BLaER1 treated with 17β-estradiol and CSF1 and Interleukin-3, amounts not matched to agents 10 nM and 100 nM (cell line): ENCODE results near the gene TUBB.

Experiments
- H3K27ac ChIP-seq, 11 experiments: shearing (Covaris generic); formaldehyde crosslinking; 2 replicates each; pipeline ENCODE4 v1.8.1; 2022
- H3K27me3 ChIP-seq, 11 experiments: shearing (Covaris generic); formaldehyde crosslinking; 2 replicates each; pipeline ENCODE4 v1.8.1; 2022
- H3K36me3 ChIP-seq, 11 experiments: shearing (Covaris generic); formaldehyde crosslinking; 2 replicates each; pipeline ENCODE4 v1.8.1; 2022
- H3K4me1 ChIP-seq, 10 experiments: shearing (Covaris generic); formaldehyde crosslinking; 2 replicates each; pipeline ENCODE4 v1.8.1; 2022
- H3K4me2 ChIP-seq, 11 experiments: shearing (Covaris generic); formaldehyde crosslinking; 2 replicates each; pipeline ENCODE4 v1.8.1; 2022
- H3K4me3 ChIP-seq, 10 experiments: shearing (Covaris generic); formaldehyde crosslinking; 2 replicates each; pipeline ENCODE4 v1.8.1; 2022
- H3K9ac ChIP-seq, 11 experiments: shearing (Covaris generic); formaldehyde crosslinking; 2 replicates each; pipeline ENCODE4 v1.8.1; 2022
- H3K9me3 ChIP-seq, 11 experiments: shearing (Covaris generic); formaldehyde crosslinking; replicated peaks in 1 of 11; 2 replicates each; pipeline ENCODE4 v1.8.1; 2022
- H4K20me1 ChIP-seq, 11 experiments: shearing (Covaris generic); formaldehyde crosslinking; 2 replicates each; pipeline ENCODE4 v1.8.1; 2022
- Cebpa-rat ChIP-seq, 11 experiments: shearing (Covaris generic); IDR thresholded peaks; 2 replicates each; pipeline ENCODE4 v1.8.1; 2022

Gene TUBB

DNA sequence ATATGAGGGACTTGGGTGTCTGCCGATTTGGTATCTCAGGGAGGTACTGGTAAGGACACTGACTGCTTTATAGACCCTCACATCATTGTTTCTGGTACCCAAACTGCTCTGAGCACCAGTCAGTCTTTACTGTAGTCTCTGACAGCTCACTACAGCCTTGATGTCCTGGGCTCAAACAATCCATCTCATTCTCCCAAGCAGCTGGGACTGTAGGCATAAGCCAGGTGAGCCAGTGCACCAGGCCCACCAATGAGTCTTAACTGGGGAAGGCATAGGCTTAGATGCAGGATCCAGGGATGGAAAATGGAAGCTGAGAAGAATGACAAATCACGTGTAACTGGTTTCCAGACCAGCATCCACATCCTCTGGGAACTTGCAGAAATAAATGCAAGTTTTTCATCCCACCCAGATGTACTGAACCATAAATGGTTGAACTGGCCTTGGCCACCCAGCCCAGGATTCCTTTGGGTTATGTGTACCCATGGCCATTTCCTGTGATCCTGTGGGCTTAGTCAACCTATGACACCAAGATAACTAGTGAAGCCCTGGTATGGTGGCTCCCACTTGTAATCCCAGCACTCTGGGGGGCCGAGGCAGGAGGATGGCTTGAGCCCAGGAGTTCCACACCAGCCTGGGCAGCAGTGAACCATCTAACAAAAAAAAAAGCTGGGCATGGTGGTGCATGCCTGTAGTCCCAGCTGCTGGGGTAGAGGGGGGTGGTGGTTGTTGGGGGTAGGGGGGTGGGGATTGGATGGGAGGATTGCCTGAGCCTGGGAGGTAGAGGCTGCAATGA, 5.8 kb downstream of the TUBB start:
- peaks cover 87 to 94% (median 93%) of the 10 kb centered on the region in 11 experiments for H3K36me3 ChIP-seq
- no peaks in the 10 kb centered on the region; a peak in 1 of 22 replicates for H3K9me3 ChIP-seq
- H3K4me1 ChIP-seq = peaks cover 41 to 78% (median 49%) of the 10 kb centered on the region in 10 experiments
- no peak for TF ChIP-seq Cebpa-rat (IDR thresholded peaks at IDR 0.05)
- H3K9ac ChIP-seq = peak overlapping the region in 5 of 11 experiments; percentile 4 to 100 (median 86); a peak in 7 of 22 replicates
- H3K27ac ChIP-seq = peak overlapping the region in 1 of 11 experiments; percentile 42; a peak in 1 of 22 replicates
- H3K27me3 ChIP-seq = no peaks in the 10 kb centered on the region
- H4K20me1 ChIP-seq = peaks cover 86 to 96% (median 94%) of the 10 kb centered on the region in 11 experiments
- H3K4me3 ChIP-seq = peak overlapping the region in 2 of 10 experiments; percentile 2 to 89; a peak in 2 of 20 replicates
- H3K4me2 ChIP-seq = peak overlapping the region; percentile 76 to 96 (median 90); a peak in 20 of 22 replicates

DNA sequence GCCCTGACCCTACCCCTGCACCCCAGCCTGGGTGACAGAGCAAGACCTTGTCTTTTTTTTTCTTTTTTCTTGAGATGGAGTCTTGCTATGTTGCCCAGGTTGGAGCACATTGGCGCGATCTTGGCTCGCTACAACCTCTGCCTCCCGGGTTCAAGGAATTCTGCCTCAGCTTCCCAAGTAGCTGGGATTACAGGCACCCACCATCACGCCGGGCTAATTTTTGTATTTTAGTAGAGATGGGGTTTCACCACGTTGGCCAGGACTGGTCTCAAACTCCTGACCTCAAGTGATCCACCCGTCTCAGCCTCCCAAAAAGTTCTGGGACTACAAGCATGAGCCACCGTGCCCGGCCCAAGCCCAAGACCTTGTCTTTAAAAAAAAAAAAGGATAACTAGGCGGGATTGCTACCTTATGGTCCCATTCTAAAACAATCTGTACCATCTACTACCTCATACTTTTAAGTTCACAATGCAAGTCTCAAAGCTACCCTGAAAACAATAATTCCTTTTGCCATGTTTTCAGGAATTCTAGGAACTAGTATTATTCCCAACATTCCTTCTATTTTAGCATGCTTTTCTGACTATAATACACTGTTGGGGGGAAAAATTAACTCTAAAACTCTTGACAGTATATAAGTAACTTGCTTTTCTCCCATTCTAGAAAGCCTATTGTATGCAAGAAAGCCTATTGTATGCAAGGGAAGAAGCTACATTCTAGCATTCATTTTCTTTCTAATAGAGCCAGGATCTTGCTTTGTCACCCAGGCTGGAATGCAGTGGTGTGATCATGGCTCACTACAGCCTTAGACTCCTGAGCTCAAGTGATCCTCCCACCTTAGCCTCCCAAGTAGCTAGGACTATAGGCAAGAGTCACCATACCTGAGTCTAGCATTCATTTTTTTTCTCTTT, 6.6 kb downstream of the TUBB start:
- 0 out of 22 replicates have a peak overlapping the region, but pooled peaks of 1 of the 11 experiments have one; percentile 34 for H3K4me2 ChIP-seq
- H3K4me3 ChIP-seq = no peak overlapping the region
- H3K9ac ChIP-seq = peak overlapping the region in 5 of 11 experiments; percentile 2 to 51 (median 28); a peak in 4 of 22 replicates
- peaks cover 93 to 99% (median 98%) of the 10 kb centered on the region in 11 experiments for H3K36me3 ChIP-seq
- no peak for TF ChIP-seq Cebpa-rat (IDR thresholded peaks at IDR 0.05)
- H4K20me1 ChIP-seq = peaks cover 86 to 100% (median 99%) of the 10 kb centered on the region in 11 experiments
- H3K9me3 ChIP-seq = no peaks in the 10 kb centered on the region; a peak in 1 of 22 replicates
- peaks cover 49 to 86% (median 58%) of the 10 kb centered on the region in 10 experiments for H3K4me1 ChIP-seq
- no peaks in the 10 kb centered on the region for H3K27me3 ChIP-seq
- peak overlapping the region in 1 of 11 experiments; percentile 6; a peak in 1 of 22 replicates for H3K27ac ChIP-seq

GRCh38 chr6:30727920-30728553, 7.9 kb downstream of the TUBB start:
- Histone ChIP-seq H3K9me3 (no peaks in the 10 kb centered on the region), H4K20me1 (peaks cover 83 to 100% (median 99%) of the 10 kb centered on the region in 11 experiments), H3K4me1 (peaks cover 48 to 96% (median 63%) of the 10 kb centered on the region in 10 experiments), H3K9ac (peak overlapping the region in 7 of 11 experiments; percentile 0 to 51 (median 20); a peak in 7 of 22 replicates), H3K27ac (peak overlapping the region in 3 of 11 experiments; percentile 11 to 28 (median 19); a peak in 3 of 22 replicates), H3K36me3 (peaks cover 93 to 99% (median 98%) of the 10 kb centered on the region in 11 experiments), H3K4me3 (no peak overlapping the region), H3K4me2 (peak overlapping the region in 1 of 11 experiments; percentile 34; a peak in 2 of 22 replicates), H3K27me3 (no peaks in the 10 kb centered on the region)
- TF ChIP-seq Cebpa-rat (IDR thresholded peaks at IDR 0.05) = no peak

DNA sequence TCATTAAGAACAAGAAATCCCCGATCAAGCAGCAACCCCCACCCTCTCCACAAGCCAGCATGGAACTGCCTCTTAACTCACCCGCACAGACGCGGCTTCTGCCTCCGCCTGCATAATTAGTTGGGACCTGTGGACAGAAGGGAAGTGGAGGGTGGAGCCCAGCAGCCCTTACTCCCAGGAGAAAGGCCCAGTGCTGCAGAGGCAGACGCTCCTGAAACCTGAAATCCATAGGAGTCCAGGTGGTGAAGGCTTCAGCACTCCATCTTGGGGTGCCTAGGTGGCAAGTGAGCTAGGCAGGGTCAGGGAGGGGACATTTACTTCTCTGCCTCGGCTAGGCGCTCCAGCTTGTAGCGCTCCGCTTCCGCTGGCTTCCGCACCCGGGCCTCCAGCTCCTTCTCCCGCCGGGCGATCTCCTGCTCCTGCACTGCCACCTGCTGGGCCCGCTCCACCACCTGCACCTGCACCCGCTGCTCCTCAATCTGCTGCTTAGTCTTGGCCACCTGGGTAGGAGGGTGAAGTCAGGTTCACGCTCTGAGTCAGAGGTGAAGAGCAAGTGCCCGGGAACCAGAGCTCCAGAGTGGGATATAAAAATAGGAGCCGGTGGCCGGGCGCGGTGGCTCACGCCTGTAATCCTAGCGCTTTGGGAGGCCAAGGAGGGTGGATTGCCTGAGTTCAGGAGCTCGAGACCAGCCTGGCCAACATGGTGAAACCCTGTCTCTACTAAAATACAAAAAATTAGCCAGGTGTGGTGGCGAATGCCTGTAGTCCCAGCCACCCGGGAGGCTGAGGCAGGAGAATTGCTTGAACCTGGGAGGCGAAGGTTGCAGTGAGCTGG, 10.7 kb downstream of the TUBB start:
- Histone ChIP-seq H3K4me1 (peaks cover 28 to 96% (median 39%) of the 10 kb centered on the region in 10 experiments), H3K4me3 (peak overlapping the region in 5 of 10 experiments; percentile 18 to 43 (median 35); a peak in 8 of 20 replicates), H3K27ac (peak overlapping the region in 7 of 11 experiments; percentile 8 to 55 (median 40); a peak in 11 of 22 replicates), H3K9me3 (no peaks in the 10 kb centered on the region), H3K36me3 (peaks cover 93 to 99% (median 98%) of the 10 kb centered on the region in 11 experiments), H3K27me3 (no peaks in the 10 kb centered on the region), H4K20me1 (peaks cover 55 to 97% (median 86%) of the 10 kb centered on the region in 11 experiments), H3K9ac (peak overlapping the region in 10 of 11 experiments; percentile 14 to 71 (median 48); a peak in 19 of 22 replicates), H3K4me2 (peak overlapping the region; percentile 56 to 90 (median 74))
- no peak for TF ChIP-seq Cebpa-rat (IDR thresholded peaks at IDR 0.05)

- H3K4me3 ChIP-seq = no peak overlapping the region
- peaks cover 94 to 100% (median 98%) of the 10 kb centered on the region in 11 experiments for H3K36me3 ChIP-seq
- no peaks in the 10 kb centered on the region for H3K9me3 ChIP-seq
- no peaks in the 10 kb centered on the region for H3K27me3 ChIP-seq
- H3K27ac ChIP-seq = no peak overlapping the region
- no peak for TF ChIP-seq Cebpa-rat (IDR thresholded peaks at IDR 0.05)
- peaks cover 48 to 97% (median 83%) of the 10 kb centered on the region in 11 experiments; a peak in 21 of 22 replicates for H4K20me1 ChIP-seq
- peak overlapping the region in 4 of 11 experiments; percentile 4 to 20 (median 10); a peak in 3 of 22 replicates for H3K9ac ChIP-seq
- H3K4me2 ChIP-seq = peak overlapping the region in 6 of 11 experiments; percentile 15 to 87 (median 70); a peak in 6 of 22 replicates
- H3K4me1 ChIP-seq = peaks cover 41 to 98% (median 51%) of the 10 kb centered on the region in 10 experiments
Measured at GRCh38 chr6:30732237-30732943, 12.2 kb downstream of the TUBB start.

DNA sequence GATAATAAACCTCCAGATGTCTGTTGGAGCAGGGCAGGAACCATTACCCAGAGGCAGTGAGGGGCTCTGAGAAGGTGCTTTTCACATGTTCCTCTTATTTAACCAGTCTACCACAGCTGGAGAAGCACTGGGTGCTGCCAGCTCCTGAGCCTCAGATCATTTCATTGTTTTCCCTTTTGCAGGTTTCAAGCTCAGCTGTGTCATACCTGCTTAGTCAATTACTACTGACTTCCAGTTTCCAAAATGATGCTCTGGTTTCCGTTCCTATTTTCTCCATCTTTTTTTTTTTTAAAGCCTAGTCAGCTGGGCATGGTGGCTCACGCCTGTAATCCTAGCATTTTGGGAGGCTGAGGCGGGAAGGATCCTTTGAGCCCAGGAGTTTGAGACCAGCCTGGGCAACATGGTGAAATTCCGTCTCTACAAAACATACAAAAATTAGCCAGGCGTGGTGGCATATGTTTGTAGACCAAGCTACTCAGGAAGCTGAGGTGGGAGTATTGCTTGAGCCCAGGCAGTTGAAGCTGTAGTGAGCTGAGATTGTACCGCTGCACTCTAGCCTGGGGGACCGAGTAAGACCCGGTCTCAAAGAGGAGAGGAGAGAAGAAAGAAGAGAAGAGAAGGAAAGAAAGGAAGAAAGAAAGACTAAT, 15.6 kb downstream of the TUBB start:
- peak overlapping the region in 6 of 11 experiments; percentile 7 to 50 (median 22); a peak in 5 of 22 replicates for H3K9ac ChIP-seq

More for the DNA sequence above, 15.6 kb downstream of the TUBB start:
- no peak for TF ChIP-seq Cebpa-rat (IDR thresholded peaks at IDR 0.05)
- Histone ChIP-seq H3K4me1 (peaks cover 55 to 99% (median 73%) of the 10 kb centered on the region in 10 experiments), H4K20me1 (peaks cover 31 to 94% (median 70%) of the 10 kb centered on the region in 11 experiments; a peak in 20 of 22 replicates), H3K9me3 (no peaks in the 10 kb centered on the region), H3K36me3 (peaks cover 91 to 100% (median 97%) of the 10 kb centered on the region in 11 experiments), H3K27ac (peak overlapping the region in 7 of 11 experiments; percentile 3 to 51 (median 31); a peak in 13 of 22 replicates), H3K4me2 (peak overlapping the region; percentile 3 to 99 (median 66); a peak in 18 of 22 replicates), H3K4me3 (no peak overlapping the region), H3K27me3 (no peaks in the 10 kb centered on the region)
